IMR-90 (cell line): Measurements from ENCODE around the gene VPS26B. TPM values are rescaled to one million over a fixed set of nuclear protein-coding genes. Genes with fewer than 3 reads are reported as not detected.

Experiments used
- ATAC-seq: fragments of 200-7000 bp; cut with Tn5 transposase; 2 replicates; pipeline ENCODE4 v1.9.1; 2020; ENCODE audit warnings: low read depth, mild to moderate bottlenecking, moderate library complexity
- BruUV-seq: library from RNA; stranded (reverse); fragments of 400-500 nt; replicated peaks from 2 replicates; lab custom pipeline; 2021; lab: Mats Ljungman, UMichigan
- CTCF ChIA-PET: fragments of 300-600 bp; formaldehyde crosslinking; extraction: SDS; loops from one replicate; lab custom pipeline; 2021; ENCODE audit warnings: antibody characterized with exemption; lab: Yijun Ruan, JAX
- POLR2A ChIA-PET: fragments of 300-600 bp; sonication (Branson Sonifier 250); formaldehyde crosslinking; loops from one replicate; lab custom pipeline; 2022; ENCODE audit warnings: antibody characterized with exemption; ENCODE audit not compliant: unreplicated experiment; lab: Charles Lee
- DNase-seq: peaks from one replicate; pipeline ENCODE4 v3.0.0; 2013
- H2AFZ ChIP-seq: replicated peaks from 2 replicates; pipeline ENCODE3; 2013; ENCODE audit warnings: low read length, mild to moderate bottlenecking; ENCODE audit not compliant: poor library complexity
- H2AK5ac ChIP-seq: 2 replicates; pipeline ENCODE4 v1.6.1; 2013; ENCODE audit warnings: low read depth, low read length, inconsistent platforms
- H2AK9ac ChIP-seq: replicated peaks from 2 replicates; pipeline ENCODE3; 2013; ENCODE audit warnings: mild to moderate bottlenecking, low read depth, low read length, moderate library complexity; ENCODE audit not compliant: poor library complexity
- H2BK120ac ChIP-seq: 2 replicates; pipeline ENCODE4 v1.6.1; 2013; ENCODE audit warnings: low read depth, low read length, inconsistent platforms
- H2BK15ac ChIP-seq: 3 replicates; pipeline ENCODE4 v1.6.1; 2013; ENCODE audit warnings: low read depth, low read length, inconsistent platforms
- H2BK20ac ChIP-seq: 2 replicates; pipeline ENCODE4 v1.6.1; 2013; ENCODE audit warnings: low read depth, mild to moderate bottlenecking, inconsistent platforms, low read length, moderate library complexity
- H2BK5ac ChIP-seq: 2 replicates; pipeline ENCODE4 v1.6.1; 2013; ENCODE audit warnings: mild to moderate bottlenecking, low read depth, low read length, inconsistent platforms; ENCODE audit not compliant: poor library complexity, severe bottlenecking
- H3K14ac ChIP-seq: replicated peaks from 2 replicates; pipeline ENCODE4 v1.6.1; 2013; ENCODE audit warnings: low read depth, low read length, inconsistent platforms
- H3K18ac ChIP-seq: 2 replicates; pipeline ENCODE4 v1.6.1; 2013; ENCODE audit warnings: low read depth, low read length, control low read depth
- H3K23ac ChIP-seq: 2 replicates; pipeline ENCODE4 v1.6.1; 2013; ENCODE audit warnings: low read depth, low read length, inconsistent platforms
- H3K27ac ChIP-seq: 2 replicates; pipeline ENCODE4 v1.5.1; 2013; ENCODE audit warnings: mild to moderate bottlenecking, control low read depth, low read length; ENCODE audit not compliant: insufficient read depth
- H3K27me3 ChIP-seq: 2 replicates; pipeline ENCODE4 v1.6.1; 2013; ENCODE audit warnings: low read length; ENCODE audit not compliant: control insufficient read depth, insufficient read depth
- H3K36me3 ChIP-seq: 2 replicates; pipeline ENCODE4 v1.6.1; 2013; ENCODE audit warnings: low read length, mixed read lengths; ENCODE audit not compliant: control insufficient read depth, insufficient read depth
- H3K4ac ChIP-seq: 2 replicates; pipeline ENCODE4 v1.6.1; 2013; ENCODE audit warnings: low read depth, low read length, inconsistent platforms
- H3K4me1 ChIP-seq: 2 replicates; pipeline ENCODE4 v1.6.1; 2013; ENCODE audit warnings: low read length, mixed read lengths; ENCODE audit not compliant: control insufficient read depth, insufficient read depth
- H3K4me2 ChIP-seq: 2 replicates; pipeline ENCODE4 v1.6.1; 2013; ENCODE audit warnings: low read depth, mild to moderate bottlenecking, control low read depth, low read length, moderate library complexity
- H3K4me3 ChIP-seq: 2 replicates; pipeline ENCODE4 v1.5.1; 2013; ENCODE audit warnings: low read depth, mild to moderate bottlenecking, control low read depth, low read length, moderate library complexity; ENCODE audit not compliant: insufficient read depth
- H3K56ac ChIP-seq: 2 replicates; pipeline ENCODE4 v1.6.1; 2013; ENCODE audit warnings: low read length, inconsistent platforms; ENCODE audit not compliant: insufficient read depth; ENCODE audit errors: extremely low read depth
- H3K79me1 ChIP-seq, 2 experiments: 2 replicates each; pipeline ENCODE4 v1.6.1; 2013; ENCODE audit warnings: low read length in 2 of 2, inconsistent platforms in 1 of 2, low read depth in 1 of 2
- H3K9ac ChIP-seq: 2 replicates; pipeline ENCODE4 v1.6.1; 2013; ENCODE audit warnings: low read depth, low read length, control low read depth
- H3K9me1 ChIP-seq: 2 replicates; pipeline ENCODE4 v1.6.1; 2013; ENCODE audit warnings: low read length, inconsistent platforms; ENCODE audit not compliant: insufficient read depth
- H3K9me3 ChIP-seq: 2 replicates; pipeline ENCODE4 v1.6.1; 2013; ENCODE audit warnings: low read length; ENCODE audit not compliant: control insufficient read depth, insufficient read depth
- H4K20me1 ChIP-seq: 2 replicates; pipeline ENCODE4 v1.6.1; 2013; ENCODE audit warnings: low read length, inconsistent platforms; ENCODE audit not compliant: insufficient read depth
- H4K5ac ChIP-seq: 2 replicates; pipeline ENCODE4 v1.6.1; 2013; ENCODE audit warnings: mild to moderate bottlenecking, low read depth, low read length, control low read depth
- H4K8ac ChIP-seq, 2 experiments: 2 replicates each; pipeline ENCODE4 v1.6.1; 2013; ENCODE audit warnings: low read depth in 2 of 2, low read length in 2 of 2, control low read depth in 1 of 2, inconsistent platforms in 1 of 2
- H4K91ac ChIP-seq: 2 replicates; pipeline ENCODE4 v1.6.1; 2013; ENCODE audit warnings: low read depth, low read length, inconsistent platforms; ENCODE audit not compliant: insufficient read depth
- BHLHE40 ChIP-seq: fragments of 150-350 bp; IDR thresholded peaks from 2 replicates; pipeline ENCODE4 v1.6.1; 2016; ENCODE audit warnings: mild to moderate bottlenecking, low read depth, low read length
- CEBPB ChIP-seq: IDR thresholded peaks from 2 replicates; pipeline ENCODE4 v1.6.1; 2012; ENCODE audit warnings: low read depth, low read length, improper control_type of control experiment
- CHD1 ChIP-seq: IDR thresholded peaks from 2 replicates; pipeline ENCODE4 v1.6.1; 2012; ENCODE audit warnings: low read depth, low read length, improper control_type of control experiment
- FOS ChIP-seq: fragments of 150-350 bp; IDR thresholded peaks from 2 replicates; pipeline ENCODE4 v1.6.1; 2016; ENCODE audit warnings: low read depth, low read length
- MAFK ChIP-seq: IDR thresholded peaks from 2 replicates; pipeline ENCODE4 v1.6.1; 2012; ENCODE audit warnings: low read depth, low read length, improper control_type of control experiment
- MAZ ChIP-seq: IDR thresholded peaks from 2 replicates; pipeline ENCODE4 v1.6.1; 2012; ENCODE audit warnings: low read depth, mild to moderate bottlenecking, low read length, improper control_type of control experiment, moderate library complexity, borderline replicate concordance
- MXI1 ChIP-seq: IDR thresholded peaks from 2 replicates; pipeline ENCODE4 v1.6.1; 2012; ENCODE audit warnings: low read depth, mild to moderate bottlenecking, low read length, moderate library complexity, borderline replicate concordance
- NFE2L2 ChIP-seq: fragments of 150-350 bp; IDR thresholded peaks from 2 replicates; pipeline ENCODE4 v1.6.1; 2016; ENCODE audit warnings: low read depth, mild to moderate bottlenecking, low read length
- POLR2A ChIP-seq: IDR thresholded peaks from 2 replicates; pipeline ENCODE4 v1.6.1; 2012; ENCODE audit warnings: mild to moderate bottlenecking, low read depth, low read length
- RAD21 ChIP-seq: IDR thresholded peaks from 2 replicates; pipeline ENCODE4 v1.6.1; 2012; ENCODE audit warnings: low read length, improper control_type of control experiment
- RCOR1 ChIP-seq: IDR thresholded peaks from 2 replicates; pipeline ENCODE4 v1.6.1; 2012; ENCODE audit warnings: mild to moderate bottlenecking, low read length, improper control_type of control experiment; ENCODE audit not compliant: insufficient replicate concordance
- RFX5 ChIP-seq: IDR thresholded peaks from 2 replicates; pipeline ENCODE4 v1.8.0; 2012; ENCODE audit warnings: low read depth, mild to moderate bottlenecking, low read length, moderate library complexity
- SMC3 ChIP-seq: fragments of 150-350 bp; IDR thresholded peaks from 2 replicates; pipeline ENCODE4 v1.6.1; 2016; ENCODE audit warnings: low read depth, mild to moderate bottlenecking, antibody characterized with exemption, low read length, moderate library complexity
- WGBS, 2 experiments: methylation state at CpG; one replicate each; pipeline versions ENCODE4 v1.1.5 to v1.1.7; 2013; ENCODE audit warnings: missing lambda C conversion rate in 2 of 2; ENCODE audit not compliant: insufficient read length in 1 of 2; ENCODE audit errors: extremely low coverage in 2 of 2; 5-methylcytosine and 5-hydroxymethylcytosine counted together
- dilution Hi-C: fragments of 300-500 bp; cut with HindIII; formaldehyde crosslinking; loops from one replicate; pipeline ENCODE4 v1.14.3; 2018; ENCODE audit warnings: low sequenced_read_pairs; ENCODE audit not compliant: unreplicated experiment
- in situ Hi-C: fragments of 300-500 bp; cut with MboI; formaldehyde crosslinking; loops from 3 replicates; pipeline ENCODE4 v1.14.3; 2019; ENCODE audit warnings: low sequenced_read_pairs, inconsistent platforms, mixed read lengths
- intact Hi-C: fragments of 100-400 bp; cut with micrococcal nuclease; formaldehyde crosslinking; loops from 2 replicates; pipeline ENCODE4 v1.10.0; 2022
- polyA plus RNA-seq, 3 experiments: library from polyadenylated mRNA; depleted of rRNA; stranded (reverse); fragments of >200 nt; gene quantifications; 2 replicates each; pipeline ENCODE4 v1.2.3, GENCODE V29; 2012; ENCODE audit warnings: low replicate concordance in 1 of 3
- total RNA-seq: library from RNA; depleted of rRNA; stranded (reverse); fragments of >200 nt; gene quantifications from 2 replicates; pipeline ENCODE4 v1.2.3, GENCODE V29; 2012
- TF ChIP-seq, protein P1 (sequence below): conservative IDR thresholded peaks from 2 replicates; pipeline ENCODE4 v1.5.1; 2012; ENCODE audit warnings: mild to moderate bottlenecking, low read depth, low read length, improper control_type of control experiment
- TF ChIP-seq, protein P2 (sequence below): fragments of 150-350 bp; IDR thresholded peaks from 2 replicates; pipeline ENCODE4 v1.6.1; 2017; ENCODE audit warnings: mild to moderate bottlenecking, antibody characterized with exemption, low read length, low read depth

The VPS26B gene
- total and polyA plus RNA-seq, 2 of the 4 experiments (the other 2 are of a cell fraction): 41.6 to 51.1 TPM

DNA sequence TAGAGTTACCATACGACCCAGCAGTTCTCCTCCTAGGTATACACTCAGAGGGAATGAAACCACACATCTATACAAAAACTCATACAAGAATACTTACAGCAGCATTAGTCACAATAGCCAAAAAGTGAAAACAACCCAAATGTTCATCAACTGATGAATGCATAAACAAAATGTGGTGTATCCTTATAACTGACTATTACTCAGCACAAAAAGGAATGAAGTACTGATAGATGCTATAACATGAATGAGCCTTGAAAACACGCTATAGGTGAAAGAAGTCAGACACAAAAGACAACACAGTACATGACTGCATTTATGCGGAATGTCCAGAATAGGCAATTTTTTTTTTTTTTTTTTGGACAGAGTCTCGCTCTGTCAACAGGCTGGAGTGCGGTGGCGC, 23.8 kb upstream of the VPS26B start:
- H2BK15ac ChIP-seq: no peak overlapping the region
- in situ Hi-C loops (no loop called here), dilution Hi-C loops (no loop called here), intact Hi-C loops (no loop called here)
- no peak overlapping the region for H3K18ac ChIP-seq
- H4K5ac ChIP-seq: no peak overlapping the region
- no peak overlapping the region for H3K4me2 ChIP-seq
- CTCF ChIA-PET: no interaction called here
- DNase-seq: peak; percentile 59
- no peak overlapping the region for H4K8ac ChIP-seq
- H4K20me1 ChIP-seq: no peaks in the 10 kb centered on the region
- H3K9ac ChIP-seq: no peak overlapping the region
- H3K4me3 ChIP-seq: no peak overlapping the region
- ATAC-seq: peak; percentile 74
- no peaks in the 10 kb centered on the region for H3K27me3 ChIP-seq
- no peak overlapping the region for H3K4ac ChIP-seq
- H2BK120ac ChIP-seq: no peak overlapping the region
- H2AK9ac ChIP-seq: no peak overlapping the region
- 0 out of 2 replicates have a peak, but pooled peaks cover 3% of the 10 kb centered on the region for H3K9me1 ChIP-seq
- TF ChIP-seq RFX5 (no peak), MAZ (no peak), CEBPB (no peak; the same call in 1 of the 2 replicates), RCOR1 (no peak), POLR2A (no peak), SMC3 (no peak), NFE2L2 (no peak), FOS (no peak), BHLHE40 (no peak), CHD1 (no peak), MXI1 (no peak), RAD21 (no peak), MAFK (no peak)
- TF ChIP-seq, protein P1, sequence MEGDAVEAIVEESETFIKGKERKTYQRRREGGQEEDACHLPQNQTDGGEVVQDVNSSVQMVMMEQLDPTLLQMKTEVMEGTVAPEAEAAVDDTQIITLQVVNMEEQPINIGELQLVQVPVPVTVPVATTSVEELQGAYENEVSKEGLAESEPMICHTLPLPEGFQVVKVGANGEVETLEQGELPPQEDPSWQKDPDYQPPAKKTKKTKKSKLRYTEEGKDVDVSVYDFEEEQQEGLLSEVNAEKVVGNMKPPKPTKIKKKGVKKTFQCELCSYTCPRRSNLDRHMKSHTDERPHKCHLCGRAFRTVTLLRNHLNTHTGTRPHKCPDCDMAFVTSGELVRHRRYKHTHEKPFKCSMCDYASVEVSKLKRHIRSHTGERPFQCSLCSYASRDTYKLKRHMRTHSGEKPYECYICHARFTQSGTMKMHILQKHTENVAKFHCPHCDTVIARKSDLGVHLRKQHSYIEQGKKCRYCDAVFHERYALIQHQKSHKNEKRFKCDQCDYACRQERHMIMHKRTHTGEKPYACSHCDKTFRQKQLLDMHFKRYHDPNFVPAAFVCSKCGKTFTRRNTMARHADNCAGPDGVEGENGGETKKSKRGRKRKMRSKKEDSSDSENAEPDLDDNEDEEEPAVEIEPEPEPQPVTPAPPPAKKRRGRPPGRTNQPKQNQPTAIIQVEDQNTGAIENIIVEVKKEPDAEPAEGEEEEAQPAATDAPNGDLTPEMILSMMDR: no peak
- TF ChIP-seq, protein P2, sequence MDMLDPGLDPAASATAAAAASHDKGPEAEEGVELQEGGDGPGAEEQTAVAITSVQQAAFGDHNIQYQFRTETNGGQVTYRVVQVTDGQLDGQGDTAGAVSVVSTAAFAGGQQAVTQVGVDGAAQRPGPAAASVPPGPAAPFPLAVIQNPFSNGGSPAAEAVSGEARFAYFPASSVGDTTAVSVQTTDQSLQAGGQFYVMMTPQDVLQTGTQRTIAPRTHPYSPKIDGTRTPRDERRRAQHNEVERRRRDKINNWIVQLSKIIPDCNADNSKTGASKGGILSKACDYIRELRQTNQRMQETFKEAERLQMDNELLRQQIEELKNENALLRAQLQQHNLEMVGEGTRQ: no peak
- H3K4me1 ChIP-seq: no peaks in the 10 kb centered on the region
- H3K27ac ChIP-seq: no peak overlapping the region
- H3K56ac ChIP-seq: no peak overlapping the region
- POLR2A ChIA-PET: no interaction called here
- no peak overlapping the region for H2AFZ ChIP-seq
- BruUV-seq: no TSS peak
- H2AK5ac ChIP-seq: no peak overlapping the region
- H4K91ac ChIP-seq: no peak overlapping the region
- WGBS, 2 experiments: no CpG with 5 or more reads among the region's 6 CpGs
- peaks cover 9% of the 10 kb centered on the region for H3K36me3 ChIP-seq
- H3K9me3 ChIP-seq: no peaks in the 10 kb centered on the region
- H2BK20ac ChIP-seq: no peak overlapping the region
- H3K79me1 ChIP-seq: peaks cover 3% of the 10 kb centered on the region in 2 experiments; a peak in 2 of 4 replicates
- H2BK5ac ChIP-seq: no peak overlapping the region
- H3K14ac ChIP-seq: no peak overlapping the region
- H3K23ac ChIP-seq: no peak overlapping the region
